GM19240 (cell line): ENCODE results near the gene CHST10.
A peak's percentile ranks its signal among the peaks of the same experiment; 100 is the strongest.
"Not testable (repeated sequence)": the region's sequence is repeated elsewhere in the genome, so short reads cannot be mapped to it uniquely, and the experiment has no call there.

Experiments used
- DNase-seq: peaks from one replicate; pipeline ENCODE4 v3.0.0; 2011; ENCODE audit warnings: low spot score; ENCODE audit not compliant: insufficient read length

The CHST10 gene

GRCh38 chr2:100416935-100417710, at the start of gene CHST10:
CHST10 (minus strand) TSS chr2:100417668; CDS start chr2:100406675, 10,993 bp downstream.
- DNase-seq = peak; percentile 78

- no peak for DNase-seq
Observed at GRCh38 chr2:100460904-100461530, 43.5 kb upstream of the CHST10 start.

GRCh38 chr2:100456357-100456756, 38.9 kb upstream of the CHST10 start:
- not testable (repeated sequence) for DNase-seq

GRCh38 chr2:100453853-100454252, 36.4 kb upstream of the CHST10 start:
- peak; percentile 7 for DNase-seq

GRCh38 chr2:100451734-100452133, 34.3 kb upstream of the CHST10 start:
- no peak for DNase-seq

- no peak for DNase-seq
Observed at GRCh38 chr2:100451092-100451491, 33.6 kb upstream of the CHST10 start.

- no peak for DNase-seq
Observed at GRCh38 chr2:100446696-100447095, 29.2 kb upstream of the CHST10 start.

- DNase-seq = no peak
Observed at GRCh38 chr2:100437751-100438150, 20.3 kb upstream of the CHST10 start.

GRCh38 chr2:100429726-100430125, 12.3 kb upstream of the CHST10 start:
- no peak for DNase-seq

- DNase-seq = peak; percentile 23
Observed at GRCh38 chr2:100427627-100428258, 10.3 kb upstream of the CHST10 start.

- DNase-seq = no peak
Observed at GRCh38 chr2:100427111-100427510, 9.6 kb upstream of the CHST10 start.

GRCh38 chr2:100426384-100426720, 8.9 kb upstream of the CHST10 start:
- no peak for DNase-seq

- no peak for DNase-seq
Observed at GRCh38 chr2:100425573-100426383, 8.3 kb upstream of the CHST10 start.

GRCh38 chr2:100425107-100425506, 7.6 kb upstream of the CHST10 start:
- no peak for DNase-seq

GRCh38 chr2:100424277-100424875, 6.9 kb upstream of the CHST10 start:
- no peak for DNase-seq

GRCh38 chr2:100423631-100424030, 6.2 kb upstream of the CHST10 start:
- no peak for DNase-seq

GRCh38 chr2:100422320-100423055, 5.0 kb upstream of the CHST10 start:
- DNase-seq = no peak

GRCh38 chr2:100419915-100420314, 2.4 kb upstream of the CHST10 start:
- DNase-seq = no peak

GRCh38 chr2:100418406-100418962, 1.0 kb upstream of the CHST10 start:
- no peak for DNase-seq

GRCh38 chr2:100417711-100418124, 250 bp upstream of the CHST10 start:
- DNase-seq = no peak
